H9 (cell line): ENCODE results near the gene SHMT2. TPM values are rescaled to one million over a fixed set of nuclear protein-coding genes. Genes with fewer than 3 reads are reported as not detected.

Source experiments
- DNase-seq: peaks from one replicate; pipeline ENCODE4 v3.0.0-alpha.2; 2017
- H2AFZ ChIP-seq: one replicate; pipeline ENCODE4 v1.6.1; 2013; ENCODE audit warnings: mild to moderate bottlenecking, low read length, control low read depth, moderate library complexity
- H2AK5ac ChIP-seq: 2 replicates; pipeline ENCODE4 v1.6.1; 2013; ENCODE audit warnings: low read length, control low read depth, mixed read lengths; ENCODE audit not compliant: insufficient read length
- H2BK120ac ChIP-seq: one replicate; pipeline ENCODE4 v1.6.1; 2013; ENCODE audit warnings: low read depth, mild to moderate bottlenecking, low read length, control low read depth, inconsistent platforms; ENCODE audit not compliant: poor library complexity, severe bottlenecking
- H2BK12ac ChIP-seq: 2 replicates; pipeline ENCODE4 v1.6.1; 2013; ENCODE audit warnings: low read length, control low read depth, mixed read lengths, low read depth; ENCODE audit not compliant: insufficient read length
- H2BK15ac ChIP-seq: 2 replicates; pipeline ENCODE4 v1.6.1; 2013; ENCODE audit warnings: low read depth, low read length, control low read depth
- H2BK20ac ChIP-seq: one replicate; pipeline ENCODE4 v1.6.1; 2013; ENCODE audit warnings: low read depth, mild to moderate bottlenecking, low read length, control low read depth, inconsistent platforms; ENCODE audit not compliant: poor library complexity, severe bottlenecking
- H2BK5ac ChIP-seq: 2 replicates; pipeline ENCODE4 v1.6.1; 2013; ENCODE audit warnings: low read length, control low read depth, mixed read lengths; ENCODE audit not compliant: insufficient read length
- H3K14ac ChIP-seq: 2 replicates; pipeline ENCODE4 v1.6.1; 2013; ENCODE audit warnings: low read length, control low read depth; ENCODE audit not compliant: insufficient read depth
- H3K18ac ChIP-seq: 2 replicates; pipeline ENCODE4 v1.6.1; 2013; ENCODE audit warnings: low read depth, mild to moderate bottlenecking, mixed read lengths, low read length, control low read depth; ENCODE audit not compliant: insufficient read length
- H3K23ac ChIP-seq: 2 replicates; pipeline ENCODE4 v1.6.1; 2013; ENCODE audit warnings: low read length, control low read depth, mixed read lengths, low read depth; ENCODE audit not compliant: insufficient read length
- H3K23me2 ChIP-seq: 2 replicates; pipeline ENCODE4 v1.6.1; 2013; ENCODE audit warnings: low read depth, mild to moderate bottlenecking, mixed read lengths, low read length, control low read depth; ENCODE audit not compliant: insufficient read length, poor library complexity, severe bottlenecking
- H3K27ac ChIP-seq: 2 replicates; pipeline ENCODE4 v1.5.1; 2013; ENCODE audit warnings: low read length, control low read depth, mixed read lengths, low read depth; ENCODE audit not compliant: insufficient read length
- H3K27me3 ChIP-seq: 2 replicates; pipeline ENCODE4 v1.6.1; 2013; ENCODE audit warnings: low read length, control low read depth, inconsistent platforms; ENCODE audit not compliant: insufficient read depth
- H3K4ac ChIP-seq: 2 replicates; pipeline ENCODE4 v1.6.1; 2013; ENCODE audit warnings: low read depth, mild to moderate bottlenecking, control low read depth, inconsistent platforms, low read length, moderate library complexity
- H3K4me1 ChIP-seq: 2 replicates; pipeline ENCODE4 v1.6.1; 2013; ENCODE audit warnings: low read length, control low read depth, inconsistent platforms; ENCODE audit not compliant: insufficient read depth
- H3K4me2 ChIP-seq: 2 replicates; pipeline ENCODE4 v1.6.1; 2013; ENCODE audit warnings: low read length, control low read depth, mixed read lengths; ENCODE audit not compliant: insufficient read length, insufficient read depth
- H3K56ac ChIP-seq: 2 replicates; pipeline ENCODE4 v1.6.1; 2013; ENCODE audit warnings: low read depth, mild to moderate bottlenecking, mixed read lengths, low read length, control low read depth; ENCODE audit not compliant: insufficient read length
- H3K79me1 ChIP-seq: 2 replicates; pipeline ENCODE4 v1.6.1; 2013; ENCODE audit warnings: low read depth, mild to moderate bottlenecking, moderate library complexity, low read length, control low read depth, inconsistent platforms; ENCODE audit not compliant: insufficient read depth, poor library complexity, severe bottlenecking
- H3K79me2 ChIP-seq: 2 replicates; pipeline ENCODE4 v1.6.1; 2013; ENCODE audit warnings: low read length, control low read depth, inconsistent platforms; ENCODE audit not compliant: insufficient read depth
- H3K9ac ChIP-seq: 2 replicates; pipeline ENCODE4 v1.6.1; 2013; ENCODE audit warnings: low read length, control low read depth, mixed read lengths; ENCODE audit not compliant: insufficient read length; ENCODE audit errors: extremely low read depth
- H3K9me3 ChIP-seq: one replicate; pipeline ENCODE4 v1.6.1; 2013; ENCODE audit warnings: low read depth, low read length, inconsistent platforms; ENCODE audit not compliant: control insufficient read depth
- H3T11ph ChIP-seq: one replicate; pipeline ENCODE4 v1.6.1; 2013; ENCODE audit warnings: mild to moderate bottlenecking, low read length, control low read depth, inconsistent platforms
- H4K20me1 ChIP-seq: one replicate; pipeline ENCODE4 v1.6.1; 2013; ENCODE audit not compliant: control insufficient read depth, insufficient read length, insufficient read depth
- H4K5ac ChIP-seq: 2 replicates; pipeline ENCODE4 v1.6.1; 2013; ENCODE audit warnings: low read depth, mild to moderate bottlenecking, mixed read lengths, low read length, control low read depth; ENCODE audit not compliant: insufficient read length
- H4K8ac ChIP-seq: replicated peaks from 2 replicates; pipeline ENCODE4 v1.6.1; 2013; ENCODE audit warnings: low read length, control low read depth, mixed read lengths, low read depth; ENCODE audit not compliant: insufficient read length
- H4K91ac ChIP-seq: 2 replicates; pipeline ENCODE4 v1.6.1; 2013; ENCODE audit warnings: low read depth, mild to moderate bottlenecking, moderate library complexity, mixed read lengths, low read length, control low read depth; ENCODE audit not compliant: insufficient read length
- H3K27ac Mint-ChIP-seq, 3 experiments: 2 replicates in 2 of 3; 3 replicates in 1 of 3; pipeline ENCODE4 v1.8.0; 2020 to 2021; ENCODE audit warnings: mixed read lengths in 3 of 3, mild to moderate bottlenecking in 1 of 3, moderate library complexity in 1 of 3
- H3K27me3 Mint-ChIP-seq: 2 replicates; pipeline ENCODE4 v1.8.0; 2021; ENCODE audit warnings: low read depth, mild to moderate bottlenecking, moderate library complexity, mixed read lengths
- H3K36me3 Mint-ChIP-seq, 3 experiments: 2 replicates in 2 of 3; 3 replicates in 1 of 3; pipeline ENCODE4 v1.8.0; 2020 to 2021; ENCODE audit warnings: low read depth in 3 of 3, mixed read lengths in 3 of 3; ENCODE audit not compliant: insufficient read depth in 1 of 3
- H3K4me1 Mint-ChIP-seq, 2 experiments: 2 replicates each; pipeline ENCODE4 v1.8.0; 2020; ENCODE audit warnings: mixed read lengths in 2 of 2
- H3K4me3 Mint-ChIP-seq, 2 experiments: 2 replicates in 1 of 2; 3 replicates in 1 of 2; pipeline ENCODE4 v1.8.0; 2020 to 2021; ENCODE audit warnings: mild to moderate bottlenecking in 2 of 2, mixed read lengths in 2 of 2, moderate library complexity in 1 of 2
- H3K9me3 Mint-ChIP-seq, 2 experiments: 2 replicates in 1 of 2; 3 replicates in 1 of 2; pipeline ENCODE4 v1.8.0; 2020; ENCODE audit warnings: mild to moderate bottlenecking in 2 of 2, mixed read lengths in 2 of 2, moderate library complexity in 1 of 2
- WGBS: extraction: QIAGEN DNeasy Blood & Tissue Kit; methylation state at CpG from one replicate; pipeline ENCODE4 v1.1.7; 2013; ENCODE audit warnings: missing lambda C conversion rate, low lambda C conversion rate, mixed read lengths; ENCODE audit not compliant: insufficient read length; ENCODE audit errors: extremely low coverage; 5-methylcytosine and 5-hydroxymethylcytosine counted together
- total RNA-seq: library from RNA; stranded (reverse); gene quantifications from 2 replicates; pipeline ENCODE4 v1.2.1, GENCODE V29; 2021
- TF ChIP-seq, protein P1 (sequence below): fragments of 200-600 bp; sonication (generic); conservative IDR thresholded peaks from 3 replicates; pipeline ENCODE4 v1.8.0; 2021; ENCODE audit warnings: antibody characterized with exemption, mild to moderate bottlenecking

The SHMT2 gene
- total RNA-seq, 1 experiment from 2014 or later: 260 TPM

DNA sequence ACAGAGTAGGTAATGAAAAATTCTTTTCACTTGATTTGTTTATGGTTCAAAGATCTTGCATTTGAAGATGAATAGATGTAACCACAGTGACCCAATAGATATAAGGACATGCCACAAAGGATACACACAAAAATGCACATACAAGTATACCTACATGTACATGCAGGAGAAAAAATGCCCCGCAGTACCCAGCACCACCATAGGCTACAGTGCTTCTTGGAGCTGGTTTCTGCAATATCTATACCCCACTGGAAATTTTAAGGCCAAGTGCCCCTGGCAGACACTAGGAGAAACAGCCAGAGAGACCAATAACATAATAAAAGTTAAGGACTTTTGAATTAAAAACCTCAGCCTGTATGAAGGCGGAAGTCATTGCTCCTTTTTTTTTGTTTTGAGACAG lies 33.6 kb downstream of the SHMT2 start:
- Mint-ChIP-seq H3K27ac (no peak overlapping the region), H3K4me3 (no peak overlapping the region), H3K36me3 (peaks cover 1 to 46% (median 31%) of the 10 kb centered on the region in 3 experiments; a peak in 6 of 7 replicates), H3K27me3 (no peaks in the 10 kb centered on the region), H3K9me3 (no peaks in the 10 kb centered on the region), H3K4me1 (peaks cover 12 to 23% of the 10 kb centered on the region in 2 experiments)
- Histone ChIP-seq H3K18ac (no peak overlapping the region), H2BK5ac (no peak overlapping the region), H4K5ac (no peak overlapping the region), H3K14ac (no peak overlapping the region), H3K27ac (no peak overlapping the region), H3K9me3 (no peaks in the 10 kb centered on the region), H3K79me1 (no peaks in the 10 kb centered on the region), H3K23me2 (no peaks in the 10 kb centered on the region), H4K91ac (no peak overlapping the region), H2BK12ac (no peak overlapping the region), H3K79me2 (no peaks in the 10 kb centered on the region), H3K4me1 (no peaks in the 10 kb centered on the region; the same call in 1 of the 2 replicates), H2BK120ac (no peak overlapping the region), H3K27me3 (no peaks in the 10 kb centered on the region), H2AFZ (no peak overlapping the region), H4K20me1 (no peaks in the 10 kb centered on the region), H2BK20ac (no peak overlapping the region), H3K56ac (no peak overlapping the region), H4K8ac (no peak overlapping the region), H3T11ph (no peak overlapping the region), H3K9ac (no peak overlapping the region), H3K4me2 (no peak overlapping the region), H2AK5ac (no peak overlapping the region), H2BK15ac (no peak overlapping the region), H3K4ac (no peak overlapping the region), H3K23ac (no peak overlapping the region)
- TF ChIP-seq, protein P1, sequence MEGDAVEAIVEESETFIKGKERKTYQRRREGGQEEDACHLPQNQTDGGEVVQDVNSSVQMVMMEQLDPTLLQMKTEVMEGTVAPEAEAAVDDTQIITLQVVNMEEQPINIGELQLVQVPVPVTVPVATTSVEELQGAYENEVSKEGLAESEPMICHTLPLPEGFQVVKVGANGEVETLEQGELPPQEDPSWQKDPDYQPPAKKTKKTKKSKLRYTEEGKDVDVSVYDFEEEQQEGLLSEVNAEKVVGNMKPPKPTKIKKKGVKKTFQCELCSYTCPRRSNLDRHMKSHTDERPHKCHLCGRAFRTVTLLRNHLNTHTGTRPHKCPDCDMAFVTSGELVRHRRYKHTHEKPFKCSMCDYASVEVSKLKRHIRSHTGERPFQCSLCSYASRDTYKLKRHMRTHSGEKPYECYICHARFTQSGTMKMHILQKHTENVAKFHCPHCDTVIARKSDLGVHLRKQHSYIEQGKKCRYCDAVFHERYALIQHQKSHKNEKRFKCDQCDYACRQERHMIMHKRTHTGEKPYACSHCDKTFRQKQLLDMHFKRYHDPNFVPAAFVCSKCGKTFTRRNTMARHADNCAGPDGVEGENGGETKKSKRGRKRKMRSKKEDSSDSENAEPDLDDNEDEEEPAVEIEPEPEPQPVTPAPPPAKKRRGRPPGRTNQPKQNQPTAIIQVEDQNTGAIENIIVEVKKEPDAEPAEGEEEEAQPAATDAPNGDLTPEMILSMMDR: no peak
- WGBS: no CpG with 5 or more reads among the region's 2 CpGs
- DNase-seq: no peak
